HEK293 (cell line): ENCODE measurements around the gene RAET1E.

Source experiments
- HOXA7 ChIP-seq: sonication (generic); formaldehyde crosslinking; IDR thresholded peaks from 2 replicates; pipeline ENCODE4 v1.8.1; 2022; ENCODE audit warnings: missing genetic modification reagents, borderline replicate concordance
- KLF17 ChIP-seq: fragments of 450-650 bp; formaldehyde crosslinking; IDR thresholded peaks from 2 replicates; pipeline ENCODE4 v1.5.1; 2016; ENCODE audit warnings: missing biosample characterization, missing genetic modification characterization
- PRDM2 ChIP-seq: fragments of 450-650 bp; formaldehyde crosslinking; IDR thresholded peaks from 2 replicates; pipeline ENCODE4 v1.5.1; 2016; ENCODE audit warnings: missing biosample characterization, missing genetic modification characterization, borderline replicate concordance
- SP7 ChIP-seq: fragments of 450-650 bp; formaldehyde crosslinking; IDR thresholded peaks from 2 replicates; pipeline ENCODE4 v1.5.1; 2016; ENCODE audit warnings: missing biosample characterization, missing genetic modification characterization
- ZBTB10 ChIP-seq: fragments of 450-650 bp; formaldehyde crosslinking; IDR thresholded peaks from 2 replicates; pipeline ENCODE4 v1.5.1; 2016; ENCODE audit warnings: missing biosample characterization, missing genetic modification characterization
- ZBTB26 ChIP-seq: fragments of 450-650 bp; formaldehyde crosslinking; optimal IDR thresholded peaks from 2 replicates; pipeline ENCODE3; 2016; ENCODE audit warnings: missing biosample characterization, mild to moderate bottlenecking, missing genetic modification characterization
- ZBTB8A ChIP-seq: fragments of 450-650 bp; formaldehyde crosslinking; IDR thresholded peaks from 2 replicates; pipeline ENCODE4 v1.5.1; 2016; ENCODE audit warnings: missing biosample characterization, missing genetic modification characterization
- ZNF184 ChIP-seq: fragments of 450-650 bp; IDR thresholded peaks from 2 replicates; pipeline ENCODE4 v1.5.1; 2018; ENCODE audit warnings: missing biosample characterization, mild to moderate bottlenecking, missing genetic modification characterization
- ZNF2 ChIP-seq: fragments of 450-650 bp; formaldehyde crosslinking; IDR thresholded peaks from 2 replicates; pipeline ENCODE4 v1.5.1; 2016; ENCODE audit warnings: missing biosample characterization, missing genetic modification characterization
- ZNF274 ChIP-seq, 2 experiments: fragments of 200-500 bp in 1 of 2; fragments of 450-650 bp in 1 of 2; sonication (Bioruptor generic) in 1 of 2; formaldehyde crosslinking in 1 of 2; IDR thresholded peaks; 2 replicates each; pipeline versions ENCODE4 v1.5.1 to v1.6.1; 2014 to 2016; ENCODE audit warnings: borderline replicate concordance in 1 of 2, inconsistent platforms in 1 of 2, low read length in 1 of 2, missing biosample characterization in 1 of 2, missing genetic modification characterization in 1 of 2
- ZNF311 ChIP-seq: fragments of 450-650 bp; formaldehyde crosslinking; IDR thresholded peaks from 2 replicates; pipeline ENCODE4 v1.5.1; 2017; ENCODE audit warnings: missing biosample characterization, missing genetic modification characterization, borderline replicate concordance
- ZNF366 ChIP-seq: fragments of 450-650 bp; formaldehyde crosslinking; conservative IDR thresholded peaks from 2 replicates; pipeline ENCODE4 v1.5.1; 2016; ENCODE audit warnings: missing biosample characterization, missing genetic modification characterization
- ZNF449 ChIP-seq: fragments of 450-650 bp; formaldehyde crosslinking; IDR thresholded peaks from 2 replicates; pipeline ENCODE4 v1.5.1; 2017; ENCODE audit warnings: missing biosample characterization, mild to moderate bottlenecking, missing genetic modification characterization, moderate library complexity
- ZNF501 ChIP-seq: fragments of 450-650 bp; formaldehyde crosslinking; IDR thresholded peaks from 2 replicates; pipeline ENCODE4 v1.5.1; 2016; ENCODE audit warnings: missing biosample characterization, missing genetic modification characterization
- ZNF558 ChIP-seq: fragments of 450-650 bp; formaldehyde crosslinking; IDR thresholded peaks from 2 replicates; pipeline ENCODE4 v1.5.1; 2016; ENCODE audit warnings: missing biosample characterization, missing genetic modification characterization
- ZNF560 ChIP-seq: fragments of 450-650 bp; formaldehyde crosslinking; IDR thresholded peaks from 2 replicates; pipeline ENCODE4 v1.5.1; 2017; ENCODE audit warnings: missing biosample characterization, missing genetic modification characterization, borderline replicate concordance
- ZNF610 ChIP-seq: fragments of 450-650 bp; formaldehyde crosslinking; IDR thresholded peaks from 2 replicates; pipeline ENCODE4 v1.5.1; 2016; ENCODE audit warnings: missing biosample characterization, missing genetic modification characterization, borderline replicate concordance
- ZNF639 ChIP-seq: fragments of 450-650 bp; formaldehyde crosslinking; IDR thresholded peaks from 2 replicates; pipeline ENCODE4 v1.5.1; 2016; ENCODE audit warnings: missing biosample characterization, missing genetic modification characterization
- ZNF654 ChIP-seq: fragments of 450-650 bp; formaldehyde crosslinking; IDR thresholded peaks from 2 replicates; pipeline ENCODE4 v1.5.1; 2016; ENCODE audit warnings: low read depth, missing biosample characterization, missing genetic modification characterization
- ZNF843 ChIP-seq: fragments of 450-650 bp; formaldehyde crosslinking; IDR thresholded peaks from 2 replicates; pipeline ENCODE4 v1.5.1; 2016; ENCODE audit warnings: missing biosample characterization, missing genetic modification characterization

Gene RAET1E

GRCh38 chr6:149934249-149935156, 36.6 kb upstream of the RAET1E start (continued):
- 0 out of 2 replicates have a peak, but pooled peaks have one; percentile 18 for TF ChIP-seq ZNF639 (tag by site-specific recombination)
- no peak for TF ChIP-seq ZBTB26 (tag by site-specific recombination)
- peak; percentile 35; the same call in 1 of the 2 replicates for TF ChIP-seq ZNF449
- TF ChIP-seq SP7, result peak; percentile 67
- no peak for TF ChIP-seq ZNF311 (tag by site-specific recombination)
- TF ChIP-seq ZNF501 (tag by site-specific recombination), result peak; percentile 55; the same call in 1 of the 2 replicates
- TF ChIP-seq ZBTB8A (tag by site-specific recombination), result peak; percentile 59
- peak; percentile 34; the same call in 1 of the 2 replicates for TF ChIP-seq PRDM2 (tag by site-specific recombination)
- no peak for TF ChIP-seq HOXA7 (CRISPR knock-in tag)
- TF ChIP-seq ZNF843 (tag by site-specific recombination), result peak; percentile 13; the same call in 1 of the 2 replicates
- 0 out of 2 replicates have a peak, but pooled peaks have one; percentile 34 for TF ChIP-seq ZNF366 (tag by site-specific recombination)
- TF ChIP-seq ZNF2 (tag by site-specific recombination), result peak; percentile 54
- peak; percentile 71 for TF ChIP-seq ZBTB10 (tag by site-specific recombination)
- TF ChIP-seq ZNF274 (IDR thresholded peaks at IDR 0.05; ENCODE audit: low read length), result no peak
- TF ChIP-seq ZNF274 (tag by site-specific recombination; IDR thresholded peaks at IDR 0.05; ENCODE audit: borderline replicate concordance), result no peak
- TF ChIP-seq ZNF184 (tag by site-specific recombination), result 0 out of 2 replicates have a peak, but pooled peaks have one; percentile 33
- peak; percentile 43; the same call in 1 of the 2 replicates for TF ChIP-seq KLF17 (tag by site-specific recombination)
- no peak for TF ChIP-seq ZNF610 (tag by site-specific recombination)
- TF ChIP-seq ZNF560 (tag by site-specific recombination), result no peak
- peak; percentile 61; the same call in 1 of the 2 replicates for TF ChIP-seq ZNF558
- TF ChIP-seq ZNF654 (tag by site-specific recombination), result peak; percentile 94
